GM12865 (cell line): ENCODE measurements around the gene RASA1.
"Not testable (repeated sequence)": the region's sequence is repeated elsewhere in the genome, so short reads cannot be mapped to it uniquely, and the experiment has no call there.

Source experiments
- DNase-seq: peaks from one replicate; pipeline ENCODE4 v3.0.0; 2010; ENCODE audit warnings: low read depth
- H3K4me3 ChIP-seq: 2 replicates; pipeline ENCODE4 v1.5.1; 2011; ENCODE audit warnings: mild to moderate bottlenecking, low read depth, low read length, control low read depth
- TF ChIP-seq, protein P1 (sequence below): IDR thresholded peaks from 2 replicates; pipeline ENCODE4 v1.5.1; 2011; ENCODE audit warnings: low read length, control low read depth, low read depth, inconsistent platforms; ENCODE audit not compliant: insufficient read depth; ENCODE audit errors: missing control alignments

Gene RASA1

DNA sequence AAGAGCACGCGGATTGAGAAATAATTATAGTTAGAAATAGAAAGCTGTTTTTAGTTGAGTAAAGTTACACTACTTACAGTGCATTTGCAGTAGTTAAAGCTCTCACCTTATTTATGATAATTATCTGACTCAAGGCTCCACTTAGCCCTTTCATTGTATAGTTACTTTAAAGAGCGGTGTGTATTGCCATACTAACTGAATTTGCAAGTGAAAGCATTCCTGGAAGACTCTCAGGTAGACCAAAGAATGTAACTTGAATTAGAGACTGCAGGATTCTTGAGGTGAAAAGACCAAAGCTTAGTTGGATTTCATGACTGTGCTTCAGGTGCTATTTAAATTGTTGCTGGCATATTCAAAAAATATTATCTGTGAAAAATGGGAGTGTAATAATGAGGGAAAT, 4.2 kb upstream of the RASA1 start:
- no peak overlapping the region for H3K4me3 ChIP-seq
- no peak for DNase-seq
- TF ChIP-seq, protein P1, sequence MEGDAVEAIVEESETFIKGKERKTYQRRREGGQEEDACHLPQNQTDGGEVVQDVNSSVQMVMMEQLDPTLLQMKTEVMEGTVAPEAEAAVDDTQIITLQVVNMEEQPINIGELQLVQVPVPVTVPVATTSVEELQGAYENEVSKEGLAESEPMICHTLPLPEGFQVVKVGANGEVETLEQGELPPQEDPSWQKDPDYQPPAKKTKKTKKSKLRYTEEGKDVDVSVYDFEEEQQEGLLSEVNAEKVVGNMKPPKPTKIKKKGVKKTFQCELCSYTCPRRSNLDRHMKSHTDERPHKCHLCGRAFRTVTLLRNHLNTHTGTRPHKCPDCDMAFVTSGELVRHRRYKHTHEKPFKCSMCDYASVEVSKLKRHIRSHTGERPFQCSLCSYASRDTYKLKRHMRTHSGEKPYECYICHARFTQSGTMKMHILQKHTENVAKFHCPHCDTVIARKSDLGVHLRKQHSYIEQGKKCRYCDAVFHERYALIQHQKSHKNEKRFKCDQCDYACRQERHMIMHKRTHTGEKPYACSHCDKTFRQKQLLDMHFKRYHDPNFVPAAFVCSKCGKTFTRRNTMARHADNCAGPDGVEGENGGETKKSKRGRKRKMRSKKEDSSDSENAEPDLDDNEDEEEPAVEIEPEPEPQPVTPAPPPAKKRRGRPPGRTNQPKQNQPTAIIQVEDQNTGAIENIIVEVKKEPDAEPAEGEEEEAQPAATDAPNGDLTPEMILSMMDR, result no peak

DNA sequence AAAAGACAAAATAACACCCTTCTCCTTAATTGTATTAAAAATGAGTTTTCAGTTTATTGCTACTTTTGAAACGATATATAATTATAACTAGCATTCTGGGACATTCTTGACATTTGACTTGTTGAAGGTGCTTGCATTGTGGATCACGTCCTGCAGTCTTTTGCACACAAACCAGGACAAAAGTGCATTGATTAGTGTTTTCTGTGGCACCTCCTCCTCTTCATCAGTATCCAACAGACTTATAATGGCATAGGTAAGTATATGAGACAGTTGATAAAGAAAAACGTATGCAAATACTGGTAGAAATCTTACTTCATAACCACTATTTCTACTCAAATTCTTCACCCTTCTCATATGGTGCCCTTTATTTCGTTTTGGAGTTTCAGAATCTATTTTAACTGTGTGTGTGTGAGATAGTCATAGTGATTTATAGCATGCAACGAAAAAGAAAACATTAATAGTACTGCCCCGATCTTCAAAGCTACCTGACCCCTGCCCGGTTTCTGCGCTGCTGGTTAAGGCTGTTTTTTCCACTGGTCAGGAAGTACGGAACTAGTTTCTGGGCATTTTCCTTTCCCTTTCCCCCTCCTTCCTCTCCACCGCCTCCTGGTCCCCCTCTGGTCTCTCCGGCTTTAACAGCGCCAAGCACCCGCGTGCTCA, 639 bp upstream of the RASA1 start:
- DNase-seq, result no peak
- H3K4me3 ChIP-seq, result peak overlapping the region; percentile 75
- TF ChIP-seq, protein P1, result no peak

DNA sequence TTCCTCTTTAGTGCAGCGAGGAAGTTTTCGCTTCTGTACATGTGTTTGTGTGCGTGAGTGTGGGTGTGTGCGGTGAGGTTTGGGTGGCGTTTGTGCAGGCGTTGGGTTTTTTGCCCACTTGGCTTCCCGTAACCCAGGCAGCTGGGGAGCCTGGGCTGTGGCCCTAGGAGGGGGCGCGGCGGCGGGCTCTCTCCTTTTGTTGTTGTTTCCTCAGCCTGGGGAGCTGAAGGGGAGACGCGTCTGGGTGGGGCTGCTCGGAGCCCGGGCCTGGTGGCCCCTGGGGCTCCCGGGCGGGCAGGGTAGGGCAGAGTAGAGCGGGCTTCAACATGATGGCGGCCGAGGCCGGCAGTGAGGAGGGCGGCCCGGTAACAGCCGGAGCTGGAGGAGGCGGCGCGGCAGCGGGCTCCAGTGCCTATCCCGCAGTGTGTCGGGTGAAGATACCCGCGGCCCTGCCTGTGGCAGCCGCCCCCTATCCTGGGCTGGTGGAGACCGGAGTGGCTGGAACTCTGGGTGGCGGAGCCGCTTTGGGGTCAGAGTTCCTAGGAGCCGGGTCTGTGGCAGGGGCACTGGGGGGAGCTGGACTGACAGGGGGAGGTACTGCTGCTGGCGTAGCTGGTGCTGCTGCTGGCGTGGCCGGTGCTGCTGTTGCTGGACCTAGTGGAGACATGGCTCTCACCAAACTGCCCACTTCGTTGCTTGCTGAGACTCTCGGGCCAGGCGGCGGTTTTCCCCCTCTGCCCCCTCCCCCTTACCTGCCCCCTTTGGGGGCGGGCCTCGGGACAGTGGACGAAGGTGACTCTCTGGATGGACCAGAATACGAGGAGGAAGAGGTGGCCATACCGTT, 665 bp downstream of the RASA1 start:
- H3K4me3 ChIP-seq, result peak overlapping the region; percentile 75
- DNase-seq, result peak; percentile 73
- TF ChIP-seq, protein P1, result no peak

DNA sequence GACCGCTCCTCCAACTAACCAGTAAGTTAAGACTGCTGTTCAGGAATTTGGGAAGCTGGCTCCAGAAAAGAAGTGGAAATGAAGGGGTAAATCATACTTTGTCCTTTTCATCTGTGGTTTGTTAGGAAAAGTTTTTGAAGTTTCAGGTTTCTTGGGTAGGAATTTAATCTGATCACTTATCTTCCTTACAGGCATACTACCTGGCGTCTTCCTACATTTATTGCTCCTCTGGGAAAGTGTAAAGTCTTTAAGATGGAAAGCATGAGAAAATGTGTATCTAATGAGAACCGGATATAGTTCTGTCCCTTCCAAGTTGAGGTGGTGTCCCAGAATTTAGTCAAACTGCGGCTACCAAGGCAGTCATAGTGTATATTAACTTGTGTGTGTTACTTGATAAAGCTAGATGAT, 1.3 kb downstream of the RASA1 start:
- TF ChIP-seq, protein P1, result no peak
- peak overlapping the region; percentile 75 for H3K4me3 ChIP-seq
- peak; percentile 31 for DNase-seq

DNA sequence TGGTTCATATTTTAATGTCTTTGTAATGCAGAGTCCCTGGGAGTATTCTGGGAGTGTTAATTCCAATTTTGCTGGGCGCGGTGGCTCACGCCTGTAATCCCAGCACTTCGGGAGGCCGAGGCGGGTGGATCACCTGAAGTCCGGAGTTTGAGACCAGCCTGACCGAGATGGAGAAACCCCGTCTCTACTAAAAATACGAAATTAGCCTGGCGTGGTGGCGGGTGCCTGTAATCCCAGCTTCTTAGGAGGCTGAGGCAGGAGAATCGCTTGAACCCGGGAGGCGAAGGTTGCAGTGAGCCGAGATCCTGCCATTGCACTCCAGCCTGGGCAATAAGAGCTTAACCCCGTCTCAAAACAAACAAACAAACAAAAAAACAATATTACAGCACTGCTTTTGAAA, 3.2 kb downstream of the RASA1 start:
- H3K4me3 ChIP-seq, DNase-seq: not testable (repeated sequence)

DNA sequence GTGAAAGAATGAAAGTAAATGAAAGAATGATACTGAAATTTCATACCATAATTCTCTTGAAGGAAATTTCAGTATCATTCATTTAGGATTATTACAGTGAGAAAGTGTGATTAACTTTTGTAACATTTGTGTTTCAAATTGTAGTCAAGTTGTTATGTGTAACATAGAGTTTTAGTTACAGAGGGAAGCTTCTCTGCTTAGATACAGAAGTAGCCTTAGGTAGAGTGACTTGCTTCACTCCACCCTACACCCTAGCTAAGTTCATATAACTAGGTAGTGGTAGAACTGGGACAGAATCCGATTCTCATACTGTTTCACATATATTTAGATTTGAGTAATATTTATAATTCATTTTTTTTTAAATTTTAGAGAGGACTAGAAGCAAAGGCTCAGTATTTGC, 9.0 kb downstream of the RASA1 start:
- no peak for DNase-seq
- H3K4me3 ChIP-seq, result no peak overlapping the region
- TF ChIP-seq, protein P1, result no peak

DNA sequence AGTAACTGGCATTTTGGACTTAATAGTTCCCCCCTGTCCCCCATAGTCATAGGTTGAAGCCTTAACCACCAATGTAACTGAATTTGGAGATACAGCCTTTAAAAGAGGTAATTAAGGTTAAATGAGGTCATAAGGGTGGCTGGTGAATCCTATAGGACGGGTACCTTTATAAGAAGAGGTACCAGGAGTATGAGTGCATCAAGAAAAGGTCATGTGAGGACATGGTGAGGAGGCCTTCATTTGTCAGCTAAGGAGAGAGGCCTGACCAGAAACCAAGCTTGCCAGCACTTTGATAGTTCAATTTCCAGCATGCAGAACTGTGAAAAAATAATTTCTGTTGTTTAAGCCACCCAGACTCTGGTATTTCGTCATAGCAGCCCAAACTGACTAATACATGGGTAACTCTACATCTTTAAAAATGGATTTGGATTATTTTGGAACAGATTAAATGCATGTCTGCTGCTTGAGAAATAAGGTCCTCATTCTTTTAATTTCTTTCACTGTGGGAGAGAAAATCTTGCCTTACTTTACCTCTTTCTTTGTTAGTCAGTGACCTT, 9.7 kb downstream of the RASA1 start:
- TF ChIP-seq, protein P1, result no peak
- no peak for DNase-seq
- no peak overlapping the region for H3K4me3 ChIP-seq
